ENCODE results near the gene WBP11. TPM values are rescaled to one million over a fixed set of nuclear protein-coding genes. Genes with fewer than 3 reads are reported as not detected.

Gene WBP11
- total RNA-seq (2011; cell fraction: chromatin; rRNA removed; ENCODE audit: low replicate concordance): 17.2 and 42.9 TPM in 2 replicates
- 9.3 and 10.5 TPM in 2 replicates for total RNA-seq (2011; cell fraction: nucleolus; rRNA removed)
- 16.9 and 22.6 TPM in 2 replicates for total RNA-seq (2011; cell fraction: nucleoplasm; rRNA removed)
- total RNA-seq (2014; rRNA removed) (14.5 and 24.6 TPM in 2 replicates), total RNA-seq (2014; rRNA removed; fragmentation: Illumina TruSeq; extraction: Trizol) (33.4 and 50.2 TPM in 2 replicates), total RNA-seq (2015; rRNA removed; fragmentation: Illumina TruSeq; extraction: Trizol) (32.2 and 35.4 TPM in 2 replicates), total RNA-seq (2021) (60.8 and 66.7 TPM in 2 replicates), polyA plus RNA-seq (2011; rRNA removed) (8.1 and 19.3 TPM in 2 replicates), polyA plus RNA-seq (2014; fragmentation: Illumina TruSeq; extraction: Trizol) (49.1 and 56.9 TPM in 2 replicates), polyA plus RNA-seq (2014; fragmentation: Nextera tagmentation; extraction: Ambion mirVana) (10 to 100 TPM in 1 of 2 experiments, 1 to 10 TPM in 1; 7.7 to 16.2 TPM), polyA plus RNA-seq (2014; rRNA removed) (15.2 and 24.2 TPM in 2 replicates), polyA minus RNA-seq (2011; rRNA and poly(A)+ RNA removed) (16.1 and 24.4 TPM in 2 replicates), Bru-seq, nascent RNA (percentile 92 among the genes with signal in this experiment), BruChase-seq, experiment 1, labeled RNA remaining after a 2-hour chase (percentile 90 among the genes with signal in this experiment), BruChase-seq, experiment 2, labeled RNA remaining after a 6-hour chase (percentile 93 among the genes with signal in this experiment)
- 4.8 and 6.1 TPM in 2 replicates for polyA plus RNA-seq (2011; cell fraction: cytosol; rRNA removed)
- polyA plus RNA-seq (2011; cell fraction: nucleus; rRNA removed): 8.5 and 10.6 TPM in 2 replicates
- polyA plus RNA-seq (2012): 29.8 and 56.2 TPM in 2 replicates
- polyA minus RNA-seq (2011; cell fraction: cytosol; rRNA and poly(A)+ RNA removed): 9.9 and 15.4 TPM in 2 replicates
- polyA minus RNA-seq (2011; cell fraction: nucleus; rRNA and poly(A)+ RNA removed): 22.5 and 42.8 TPM in 2 replicates
- long read RNA-seq, experiment 1, full-length matches to known transcripts: 36 of 112 reads
- long read RNA-seq, experiment 1, partial matches to known transcripts: 64 of 112 reads
- long read RNA-seq, experiment 1, other reads (novel, unspliced or antisense): 12 of 112 reads
- long read RNA-seq, experiment 2, full-length matches to known transcripts: 11 of 74 reads
- long read RNA-seq, experiment 2, partial matches to known transcripts: 47 of 74 reads
- long read RNA-seq, experiment 2, other reads (novel, unspliced or antisense): 16 of 74 reads
- long read RNA-seq, experiment 3, full-length matches to known transcripts: 8 of 18 reads
- long read RNA-seq, experiment 3, partial matches to known transcripts: 7 of 18 reads
- long read RNA-seq, experiment 3, other reads (novel, unspliced or antisense): 3 of 18 reads

GRCh38 chr12:14803011-14803829 lies at the start of gene WBP11, which contains the start of gene C12orf60:
Gene WBP11, minus strand, starts transcription at chr12:14803478. Its CDS starts 2,095 bp downstream, at chr12:14801383.
Gene C12orf60, plus strand, starts transcription at chr12:14803670. Its CDS starts 19,266 bp downstream, at chr12:14822936.
- Histone ChIP-seq H3K9ac (ENCODE audit: insufficient read depth in 1 of 2, low read depth in 2 of 2, low read length in 2 of 2) (peak within 1 kb of the TSS; percentile 85 to 95), H4K20me1 (replicated peaks; ENCODE audit: control insufficient read depth, insufficient read depth, low read length) (no peaks in the 10 kb centered on the region), H3K36me3 (ENCODE audit: control insufficient read depth, insufficient read depth, low read length) (peaks cover 30% of the 10 kb centered on the region), H3K9me1 (ENCODE audit: control insufficient read depth, insufficient read depth, low read length) (no peaks in the 10 kb centered on the region), H2AFZ (ENCODE audit: low read depth, low read length) (peak within 1 kb of the TSS; percentile 91), H3K79me2 (ENCODE audit: control insufficient read depth, insufficient read depth, low read length) (peaks cover 45% of the 10 kb centered on the region), H3K4me1 (replicated peaks in 1 of 2; ENCODE audit: control insufficient read depth in 2 of 2, insufficient read depth in 2 of 2, low read length in 2 of 2) (no peaks in the 10 kb centered on the region), H3K9me3 (replicated peaks; ENCODE audit: control insufficient read depth, insufficient read depth, low read depth, low read length) (no peaks in the 10 kb centered on the region), H3K27me3 (ENCODE audit: control insufficient read depth in 2 of 2, insufficient read depth in 2 of 2, low read length in 2 of 2) (no peaks in the 10 kb centered on the region), H3K27ac (ENCODE audit: extremely low read depth, low read depth, low read length) (peak within 1 kb of the TSS; percentile 80), H3K4me2 (ENCODE audit: insufficient read depth, low read length) (peak within 1 kb of the TSS; percentile 94), H3K4me3 (peak within 1 kb of the TSS; percentile 90)
- WGBS (ENCODE audit: insufficient coverage, low coverage, missing lambda C conversion rate): under 1% methylated on average over 45 of the region's 50 CpGs
- ChIA-PET CTCF (ENCODE audit: low intra/inter-chr PET ratio) (no interaction called here), POLR2A (interaction anchor here (0.6 to 1.2 kb wide), 4 partner anchors 10 to 274 kb away, joined by 3 to 4 read pairs (median 4); partner anchors contain the start of gene SMCO3)
- intact Hi-C loops (cut with micrococcal nuclease): loop anchor here (5.0 kb wide), 1 partner anchor 39 kb away; the partner anchor contains the start of gene ART4
- DNase-seq (ENCODE audit: extremely low read depth in 1 of 4, low spot score in 3 of 4) (peak; percentile 67 to 94 (median 80)), FAIRE-seq (peak; percentile 99), ATAC-seq (peak; percentile 99)
- in situ Hi-C loops (cut with MboI): loop anchor here (25.0 kb wide), 1 partner anchor 1084 kb away; the partner anchor contains the start of gene STRAP
- TSS peak; percentile 57 for BruUV-seq (replicated peaks)
- TF ChIP-seq RHOXF2B (CRISPR knock-in tag; conservative IDR thresholded peaks at IDR 0.05) (no peak), ZNF740 (CRISPR knock-in tag; IDR thresholded peaks at IDR 0.05) (no peak), ZNF740 (tag; IDR thresholded peaks at IDR 0.05) (no peak), CREB5 (CRISPR knock-in tag; IDR thresholded peaks at IDR 0.05) (no peak), THAP7 (CRISPR knock-in tag; IDR thresholded peaks at IDR 0.05) (no peak), POLR3A (IDR thresholded peaks at IDR 0.05; ENCODE audit: borderline replicate concordance, extremely low read depth, insufficient read depth, insufficient read length) (no peak), IRF9 (tag; IDR thresholded peaks at IDR 0.05) (no peak), ZBTB43 (CRISPR knock-in tag; IDR thresholded peaks at IDR 0.05) (no peak), SRSF9 (IDR thresholded peaks at IDR 0.05; ENCODE audit: borderline replicate concordance, low read depth, low read length) (no peak)
